ENCODE results near the gene ABHD18.

ABHD18 gene

DNA sequence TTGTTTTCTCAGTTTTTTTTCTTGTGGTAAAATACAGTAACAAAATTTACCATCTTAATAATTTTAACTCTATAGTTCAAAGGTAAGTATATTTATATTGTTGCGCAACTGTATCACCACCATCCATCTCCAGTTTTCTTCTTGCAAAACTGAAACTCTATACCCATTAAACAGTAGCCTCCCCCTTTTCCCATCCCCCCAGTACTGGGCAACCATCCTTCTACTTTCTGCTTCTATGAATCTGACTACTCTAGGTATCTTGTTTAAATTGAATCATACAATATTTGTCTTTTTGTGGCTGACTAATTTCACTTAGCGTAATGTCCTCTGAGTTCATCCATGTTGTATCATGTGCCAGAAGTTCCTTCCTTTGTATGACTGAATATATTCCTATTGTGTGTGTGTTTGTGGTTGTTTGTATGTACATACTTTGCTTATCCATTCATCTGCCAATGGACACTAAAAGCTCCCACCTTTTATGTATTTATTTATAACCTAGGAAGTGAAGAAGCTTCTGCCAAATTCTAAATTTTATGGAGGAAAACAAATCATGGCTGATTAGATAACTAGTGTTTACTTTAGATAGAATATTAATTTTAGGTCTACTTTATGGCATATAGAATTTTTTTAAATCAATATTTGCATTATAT is 10.0 kb downstream of the ABHD18 start:
- ChIA-PET CTCF (no interaction called here), POLR2A (no interaction called here)
- no peak overlapping the region for H3K27ac ChIP-seq (ENCODE audit: extremely low read depth, low read depth, low read length)
- no peaks in the 10 kb centered on the region for H3K4me1 ChIP-seq (ENCODE audit: control insufficient read depth, insufficient read depth, low read length)
- no peak overlapping the region for H3K4me3 ChIP-seq (ENCODE audit: low read depth, low read length)
- peaks cover 0 to 11% of the 10 kb centered on the region in 2 experiments; a peak in 2 of 3 replicates for H3K36me3 ChIP-seq (ENCODE audit: control insufficient read depth in 2 of 2, insufficient read depth in 1 of 2, low read length in 2 of 2)
- H3K9me3 ChIP-seq (ENCODE audit: control insufficient read depth, insufficient read depth, low read depth, low read length), result no peaks in the 10 kb centered on the region
- TF ChIP-seq MZF1 (tag by site-specific recombination; IDR thresholded peaks at IDR 0.05; ENCODE audit: borderline replicate concordance), result peak; percentile 84; the same call in 1 of the 2 replicates
- TF ChIP-seq, protein P1, sequence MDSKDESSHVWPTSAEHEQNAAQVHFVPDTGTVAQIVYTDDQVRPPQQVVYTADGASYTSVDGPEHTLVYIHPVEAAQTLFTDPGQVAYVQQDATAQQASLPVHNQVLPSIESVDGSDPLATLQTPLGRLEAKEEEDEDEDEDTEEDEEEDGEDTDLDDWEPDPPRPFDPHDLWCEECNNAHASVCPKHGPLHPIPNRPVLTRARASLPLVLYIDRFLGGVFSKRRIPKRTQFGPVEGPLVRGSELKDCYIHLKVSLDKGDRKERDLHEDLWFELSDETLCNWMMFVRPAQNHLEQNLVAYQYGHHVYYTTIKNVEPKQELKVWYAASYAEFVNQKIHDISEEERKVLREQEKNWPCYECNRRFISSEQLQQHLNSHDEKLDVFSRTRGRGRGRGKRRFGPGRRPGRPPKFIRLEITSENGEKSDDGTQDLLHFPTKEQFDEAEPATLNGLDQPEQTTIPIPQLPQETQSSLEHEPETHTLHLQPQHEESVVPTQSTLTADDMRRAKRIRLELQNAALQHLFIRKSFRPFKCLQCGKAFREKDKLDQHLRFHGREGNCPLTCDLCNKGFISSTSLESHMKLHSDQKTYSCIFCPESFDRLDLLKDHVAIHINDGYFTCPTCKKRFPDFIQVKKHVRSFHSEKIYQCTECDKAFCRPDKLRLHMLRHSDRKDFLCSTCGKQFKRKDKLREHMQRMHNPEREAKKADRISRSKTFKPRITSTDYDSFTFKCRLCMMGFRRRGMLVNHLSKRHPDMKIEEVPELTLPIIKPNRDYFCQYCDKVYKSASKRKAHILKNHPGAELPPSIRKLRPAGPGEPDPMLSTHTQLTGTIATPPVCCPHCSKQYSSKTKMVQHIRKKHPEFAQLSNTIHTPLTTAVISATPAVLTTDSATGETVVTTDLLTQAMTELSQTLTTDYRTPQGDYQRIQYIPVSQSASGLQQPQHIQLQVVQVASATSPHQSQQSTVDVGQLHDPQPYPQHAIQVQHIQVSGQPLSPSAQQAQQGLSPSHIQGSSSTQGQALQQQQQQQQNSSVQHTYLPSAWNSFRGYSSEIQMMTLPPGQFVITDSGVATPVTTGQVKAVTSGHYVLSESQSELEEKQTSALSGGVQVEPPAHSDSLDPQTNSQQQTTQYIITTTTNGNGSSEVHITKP (tag by site-specific recombination; IDR thresholded peaks at IDR 0.05), result no peak

GRCh38 chr4:127978930-127979329 is 13.7 kb downstream of the ABHD18 start:
- ChIA-PET POLR2A (no interaction called here), CTCF (no interaction called here)
- H3K27ac ChIP-seq (ENCODE audit: extremely low read depth, low read depth, low read length), result no peak overlapping the region
- no peak overlapping the region for H3K4me3 ChIP-seq (ENCODE audit: low read depth, low read length)
- H3K9me3 ChIP-seq (ENCODE audit: control insufficient read depth, insufficient read depth, low read depth, low read length), result no peaks in the 10 kb centered on the region
- no peaks in the 10 kb centered on the region for H3K4me1 ChIP-seq (ENCODE audit: control insufficient read depth, insufficient read depth, low read length)
- peaks cover 0 to 4% of the 10 kb centered on the region in 2 experiments; a peak in 2 of 3 replicates for H3K36me3 ChIP-seq (ENCODE audit: control insufficient read depth in 2 of 2, insufficient read depth in 1 of 2, low read length in 2 of 2)
- no peak for TF ChIP-seq ZNF785 (tag by site-specific recombination; IDR thresholded peaks at IDR 0.05)
- TF ChIP-seq ZSCAN5A (tag by site-specific recombination; IDR thresholded peaks at IDR 0.05), result no peak
- no peak for TF ChIP-seq ZNF202 (tag by site-specific recombination; IDR thresholded peaks at IDR 0.05; ENCODE audit: borderline replicate concordance)

DNA sequence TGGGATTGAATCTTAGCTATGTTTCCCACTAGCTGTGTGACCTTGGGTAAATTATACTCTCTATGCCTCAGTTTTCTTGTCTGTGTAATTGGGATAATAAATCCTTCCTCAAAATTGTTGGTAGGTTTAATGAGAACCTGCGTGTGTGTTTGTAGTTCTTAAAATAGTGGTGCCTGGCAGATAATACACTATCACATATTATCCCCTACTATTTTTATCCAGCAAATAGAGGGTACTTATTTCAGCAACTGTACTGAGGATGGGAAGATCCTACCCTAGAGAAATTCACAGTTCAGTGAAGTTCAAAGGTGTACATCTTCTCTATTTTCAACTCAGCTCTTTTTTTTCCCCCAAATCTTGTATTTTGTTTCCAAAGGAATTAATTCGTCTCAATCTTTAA is 17.2 kb downstream of the ABHD18 start:
- Histone ChIP-seq H3K4me1 (ENCODE audit: control insufficient read depth, insufficient read depth, low read length) (no peaks in the 10 kb centered on the region), H3K9me3 (ENCODE audit: control insufficient read depth, insufficient read depth, low read depth, low read length) (no peaks in the 10 kb centered on the region), H3K27ac (ENCODE audit: extremely low read depth, low read depth, low read length) (no peak overlapping the region), H3K36me3 (ENCODE audit: control insufficient read depth in 2 of 2, insufficient read depth in 1 of 2, low read length in 2 of 2) (peaks cover 5% of the 10 kb centered on the region in 2 experiments; a peak in 2 of 3 replicates), H3K4me3 (ENCODE audit: low read depth, low read length) (no peak overlapping the region)
- no peak for TF ChIP-seq INSM2 (tag by site-specific recombination; IDR thresholded peaks at IDR 0.05)
- no peak for TF ChIP-seq ZNF394 (tag by site-specific recombination; IDR thresholded peaks at IDR 0.05; ENCODE audit: borderline replicate concordance)
- TF ChIP-seq ZNF621 (tag by site-specific recombination; IDR thresholded peaks at IDR 0.05), result no peak
- no peak for TF ChIP-seq ZNF391 (tag by site-specific recombination; IDR thresholded peaks at IDR 0.05; ENCODE audit: borderline replicate concordance, low read depth)
- TF ChIP-seq, protein P2, sequence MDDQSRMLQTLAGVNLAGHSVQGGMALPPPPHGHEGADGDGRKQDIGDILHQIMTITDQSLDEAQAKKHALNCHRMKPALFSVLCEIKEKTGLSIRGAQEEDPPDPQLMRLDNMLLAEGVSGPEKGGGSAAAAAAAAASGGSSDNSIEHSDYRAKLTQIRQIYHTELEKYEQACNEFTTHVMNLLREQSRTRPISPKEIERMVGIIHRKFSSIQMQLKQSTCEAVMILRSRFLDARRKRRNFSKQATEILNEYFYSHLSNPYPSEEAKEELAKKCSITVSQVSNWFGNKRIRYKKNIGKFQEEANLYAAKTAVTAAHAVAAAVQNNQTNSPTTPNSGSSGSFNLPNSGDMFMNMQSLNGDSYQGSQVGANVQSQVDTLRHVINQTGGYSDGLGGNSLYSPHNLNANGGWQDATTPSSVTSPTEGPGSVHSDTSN (CRISPR knock-in tag; IDR thresholded peaks at IDR 0.05), result no peak
- TF ChIP-seq, protein P3, sequence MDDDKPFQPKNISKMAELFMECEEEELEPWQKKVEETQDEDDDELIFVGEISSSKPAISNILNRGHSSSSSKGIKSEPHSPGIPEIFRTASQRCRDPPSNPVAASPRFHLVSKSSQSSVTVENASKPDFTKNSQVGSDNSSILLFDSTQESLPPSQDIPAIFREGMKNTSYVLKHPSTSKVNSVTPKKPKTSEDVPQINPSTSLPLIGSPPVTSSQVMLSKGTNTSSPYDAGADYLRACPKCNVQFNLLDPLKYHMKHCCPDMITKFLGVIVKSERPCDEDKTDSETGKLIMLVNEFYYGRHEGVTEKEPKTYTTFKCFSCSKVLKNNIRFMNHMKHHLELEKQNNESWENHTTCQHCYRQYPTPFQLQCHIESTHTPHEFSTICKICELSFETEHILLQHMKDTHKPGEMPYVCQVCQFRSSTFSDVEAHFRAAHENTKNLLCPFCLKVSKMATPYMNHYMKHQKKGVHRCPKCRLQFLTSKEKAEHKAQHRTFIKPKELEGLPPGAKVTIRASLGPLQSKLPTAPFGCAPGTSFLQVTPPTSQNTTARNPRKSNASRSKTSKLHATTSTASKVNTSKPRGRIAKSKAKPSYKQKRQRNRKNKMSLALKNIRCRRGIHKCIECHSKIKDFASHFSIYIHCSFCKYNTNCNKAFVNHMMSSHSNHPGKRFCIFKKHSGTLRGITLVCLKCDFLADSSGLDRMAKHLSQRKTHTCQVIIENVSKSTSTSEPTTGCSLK (tag by site-specific recombination; IDR thresholded peaks at IDR 0.05), result no peak
- ChIA-PET CTCF (no interaction called here), POLR2A (interaction anchor here (1.1 kb wide), 1 partner anchor 17 kb away, joined by 3 read pairs; the partner anchor contains the start of genes ABHD18 and MFSD8)

All from HEK293 (cell line).